Activated naive CD4-positive, alpha-beta T cell treated with anti-CD3 and anti-CD28 coated beads for 36 hours (primary cell): ENCODE results near the gene ZCWPW1. TPM values are rescaled to one million over a fixed set of nuclear protein-coding genes. Genes with fewer than 3 reads are reported as not detected.

ENCODE experiments used
- CTCF ChIA-PET: fragments of 350-600 bp; sonication (Branson Sonifier 250); formaldehyde crosslinking; loops from one replicate; lab custom pipeline; 2021; ENCODE audit warnings: antibody characterized with exemption; lab: Charles Lee
- DNase-seq: peaks from one replicate; pipeline ENCODE4 v3.0.0-alpha.2; 2020
- H3K27ac Mint-ChIP-seq: one replicate; pipeline ENCODE4 v1.8.0; 2021; ENCODE audit warnings: mild to moderate bottlenecking, mixed read lengths
- H3K27me3 Mint-ChIP-seq: one replicate; pipeline ENCODE4 v1.8.0; 2021; ENCODE audit warnings: low read depth, mixed read lengths
- H3K36me3 Mint-ChIP-seq: one replicate; pipeline ENCODE4 v1.8.0; 2021; ENCODE audit warnings: low read depth, mixed read lengths
- H3K4me1 Mint-ChIP-seq: one replicate; pipeline ENCODE4 v1.8.0; 2021; ENCODE audit warnings: low read depth, mixed read lengths
- H3K4me3 Mint-ChIP-seq: one replicate; pipeline ENCODE4 v1.8.0; 2021; ENCODE audit warnings: mild to moderate bottlenecking, moderate library complexity, mixed read lengths
- H3K9me3 Mint-ChIP-seq: one replicate; pipeline ENCODE4 v1.8.0; 2021; ENCODE audit warnings: mixed read lengths
- intact Hi-C: fragments of 100-400 bp; cut with micrococcal nuclease; formaldehyde crosslinking; loops from one replicate; pipeline ENCODE4 v1.15.1; 2023
- total RNA-seq, 2 experiments: library from RNA; stranded (reverse); gene quantifications; one replicate each; pipeline ENCODE4 v1.2.3, GENCODE V29; 2021

The ZCWPW1 gene
- total RNA-seq, 2 experiments from 2014 or later, result 3.5 to 5.2 TPM

- intact Hi-C loops, result loop anchor here (1.0 kb wide), 2 partner anchors 217 to 275 kb away; no protein-coding TSS in a partner anchor
- H3K4me3 Mint-ChIP-seq, result no peak overlapping the region
- no peak overlapping the region for H3K27ac Mint-ChIP-seq
- H3K9me3 Mint-ChIP-seq, result no peaks in the 10 kb centered on the region
- peaks cover 2% of the 10 kb centered on the region for H3K4me1 Mint-ChIP-seq
- H3K36me3 Mint-ChIP-seq, result no peaks in the 10 kb centered on the region
- CTCF ChIA-PET, result interaction anchor here (0.6 to 4.0 kb wide), 32 partner anchors 9 to 564 kb away, joined by 3 to 60 read pairs (median 4); partner anchors contain the start of genes LAMTOR4, PILRB and ZCWPW1
- DNase-seq, result peak; percentile 61
- H3K27me3 Mint-ChIP-seq, result no peaks in the 10 kb centered on the region
Measured at GRCh38 chr7:100407285-100408180, 21.0 kb downstream of the ZCWPW1 start.

- H3K27ac Mint-ChIP-seq, result no peak overlapping the region
- intact Hi-C loops, result loop anchor here (1.0 kb wide), 2 partner anchors 216 to 274 kb away; no protein-coding TSS in a partner anchor
- no peaks in the 10 kb centered on the region for H3K9me3 Mint-ChIP-seq
- H3K27me3 Mint-ChIP-seq, result no peaks in the 10 kb centered on the region
- no peaks in the 10 kb centered on the region for H3K36me3 Mint-ChIP-seq
- peaks cover 2% of the 10 kb centered on the region for H3K4me1 Mint-ChIP-seq
- CTCF ChIA-PET, result interaction anchor here (0.8 to 4.0 kb wide), 21 partner anchors 9 to 304 kb away, joined by 3 to 60 read pairs (median 5); partner anchors contain the start of genes PILRB and ZCWPW1
- H3K4me3 Mint-ChIP-seq, result no peak overlapping the region
- DNase-seq, result no peak
Measured at GRCh38 chr7:100406767-100407166, 21.7 kb downstream of the ZCWPW1 start.

- no peak overlapping the region for H3K4me3 Mint-ChIP-seq
- no peaks in the 10 kb centered on the region for H3K9me3 Mint-ChIP-seq
- no peaks in the 10 kb centered on the region for H3K36me3 Mint-ChIP-seq
- CTCF ChIA-PET, result no interaction called here
- peaks cover 16% of the 10 kb centered on the region for H3K4me1 Mint-ChIP-seq
- H3K27ac Mint-ChIP-seq, result no peak overlapping the region
- DNase-seq, result no peak
- intact Hi-C loops, result no loop called here
- peaks cover 8% of the 10 kb centered on the region for H3K27me3 Mint-ChIP-seq
Measured at GRCh38 chr7:100402241-100402640, 26.3 kb downstream of the ZCWPW1 start.

GRCh38 chr7:100401811-100402210 is 26.7 kb downstream of the ZCWPW1 start:
- H3K4me3 Mint-ChIP-seq, result no peak overlapping the region
- CTCF ChIA-PET, result interaction anchor here (0.6 kb wide), 1 partner anchor 158 kb away, joined by 4 read pairs; no protein-coding TSS in a partner anchor
- H3K4me1 Mint-ChIP-seq, result peaks cover 18% of the 10 kb centered on the region
- peaks cover 8% of the 10 kb centered on the region for H3K27me3 Mint-ChIP-seq
- H3K9me3 Mint-ChIP-seq, result no peaks in the 10 kb centered on the region
- intact Hi-C loops, result no loop called here
- no peaks in the 10 kb centered on the region for H3K36me3 Mint-ChIP-seq
- no peak for DNase-seq
- no peak overlapping the region for H3K27ac Mint-ChIP-seq

GRCh38 chr7:100400656-100401055 is 27.8 kb downstream of the ZCWPW1 start:
- Mint-ChIP-seq H3K36me3 (no peaks in the 10 kb centered on the region), H3K9me3 (no peaks in the 10 kb centered on the region), H3K27ac (no peak overlapping the region), H3K4me1 (peaks cover 27% of the 10 kb centered on the region), H3K4me3 (no peak overlapping the region), H3K27me3 (peaks cover 8% of the 10 kb centered on the region)
- CTCF ChIA-PET, result no interaction called here
- peak; percentile 42 for DNase-seq
- intact Hi-C loops, result loop anchor here (1.0 kb wide), 1 partner anchor 50 kb away; no protein-coding TSS in a partner anchor

- no peaks in the 10 kb centered on the region for H3K36me3 Mint-ChIP-seq
- H3K4me1 Mint-ChIP-seq, result peaks cover 28% of the 10 kb centered on the region
- peaks cover 8% of the 10 kb centered on the region for H3K27me3 Mint-ChIP-seq
- H3K9me3 Mint-ChIP-seq, result no peaks in the 10 kb centered on the region
- intact Hi-C loops, result loop anchor here (1.0 kb wide), 1 partner anchor 50 kb away; no protein-coding TSS in a partner anchor
- no peak for DNase-seq
- no peak overlapping the region for H3K27ac Mint-ChIP-seq
- CTCF ChIA-PET, result interaction anchor here (1.0 kb wide), 1 partner anchor 166 kb away, joined by 3 read pairs; no protein-coding TSS in a partner anchor
- H3K4me3 Mint-ChIP-seq, result no peak overlapping the region
Measured at GRCh38 chr7:100400041-100400440, 28.5 kb downstream of the ZCWPW1 start.

GRCh38 chr7:100398239-100398638 is 30.3 kb downstream of the ZCWPW1 start:
- CTCF ChIA-PET, result interaction anchor here (0.6 to 3.2 kb wide), 2 partner anchors 9 to 62 kb away, joined by 3 to 14 read pairs; no protein-coding TSS in a partner anchor
- H3K27me3 Mint-ChIP-seq, result peaks cover 12% of the 10 kb centered on the region
- H3K27ac Mint-ChIP-seq, result no peak overlapping the region
- no peaks in the 10 kb centered on the region for H3K36me3 Mint-ChIP-seq
- H3K4me1 Mint-ChIP-seq, result peaks cover 28% of the 10 kb centered on the region
- no peak for DNase-seq
- intact Hi-C loops, result no loop called here
- H3K9me3 Mint-ChIP-seq, result no peaks in the 10 kb centered on the region
- no peak overlapping the region for H3K4me3 Mint-ChIP-seq

- Mint-ChIP-seq H3K27ac (no peak overlapping the region), H3K9me3 (no peaks in the 10 kb centered on the region), H3K4me1 (peaks cover 28% of the 10 kb centered on the region), H3K27me3 (peaks cover 12% of the 10 kb centered on the region), H3K4me3 (no peak overlapping the region), H3K36me3 (no peaks in the 10 kb centered on the region)
- intact Hi-C loops, result no loop called here
- no peak for DNase-seq
- CTCF ChIA-PET, result interaction anchor here (0.6 to 3.2 kb wide), 2 partner anchors 10 to 23 kb away, joined by 3 to 14 read pairs; no protein-coding TSS in a partner anchor
Measured at GRCh38 chr7:100397315-100398081, 31.0 kb downstream of the ZCWPW1 start.

GRCh38 chr7:100396421-100396982 is 32.0 kb downstream of the ZCWPW1 start:
- CTCF ChIA-PET, result interaction anchor here (0.6 to 3.2 kb wide), 10 partner anchors 11 to 201 kb away, joined by 3 to 14 read pairs (median 4); no protein-coding TSS in a partner anchor
- peaks cover 28% of the 10 kb centered on the region for H3K4me1 Mint-ChIP-seq
- H3K27ac Mint-ChIP-seq, result no peak overlapping the region
- no peaks in the 10 kb centered on the region for H3K36me3 Mint-ChIP-seq
- H3K27me3 Mint-ChIP-seq, result peaks cover 19% of the 10 kb centered on the region
- intact Hi-C loops, result loop anchor here (1.0 kb wide), 3 partner anchors 31 to 175 kb away; partner anchors contain the start of gene MEPCE
- peak; percentile 85 for DNase-seq
- H3K4me3 Mint-ChIP-seq, result no peak overlapping the region
- H3K9me3 Mint-ChIP-seq, result no peaks in the 10 kb centered on the region

GRCh38 chr7:100394077-100394476 is 34.4 kb downstream of the ZCWPW1 start:
- no peak overlapping the region for H3K4me3 Mint-ChIP-seq
- no peaks in the 10 kb centered on the region for H3K9me3 Mint-ChIP-seq
- peaks cover 27% of the 10 kb centered on the region for H3K27me3 Mint-ChIP-seq
- intact Hi-C loops, result no loop called here
- H3K27ac Mint-ChIP-seq, result no peak overlapping the region
- peaks cover 28% of the 10 kb centered on the region for H3K4me1 Mint-ChIP-seq
- DNase-seq, result no peak
- H3K36me3 Mint-ChIP-seq, result no peaks in the 10 kb centered on the region
- CTCF ChIA-PET, result interaction anchor here (0.6 to 1.9 kb wide), 2 partner anchors 13 to 206 kb away, joined by 3 to 7 read pairs; no protein-coding TSS in a partner anchor

- peaks cover 24% of the 10 kb centered on the region for H3K27me3 Mint-ChIP-seq
- intact Hi-C loops, result no loop called here
Measured at GRCh38 chr7:100393233-100393905, 35.1 kb downstream of the ZCWPW1 start.

More at GRCh38 chr7:100393233-100393905, 35.1 kb downstream of the ZCWPW1 start:
- Mint-ChIP-seq H3K4me1 (peaks cover 25% of the 10 kb centered on the region), H3K4me3 (no peak overlapping the region), H3K36me3 (no peaks in the 10 kb centered on the region), H3K27ac (no peak overlapping the region), H3K9me3 (no peaks in the 10 kb centered on the region)
- no peak for DNase-seq
- CTCF ChIA-PET, result interaction anchor here (1.9 kb wide), 1 partner anchor 14 kb away, joined by 7 read pairs; no protein-coding TSS in a partner anchor
